Activated T-helper 2 cell treated with anti-CD3 and anti-CD28 coated beads, Interferon-gamma antibody, Interleukin-2, Interleukin-4, amounts not matched to agents 10 μg/mL and 5 μg/mL and 100 μg/mL, durations not matched to agents 14 hours and 24 hours and 36 hours (primary cell): ENCODE results near the gene AGAP1. TPM values are rescaled to one million over a fixed set of nuclear protein-coding genes. Genes with fewer than 3 reads are reported as not detected.

Source experiments
- DNase-seq: peaks from one replicate; pipeline ENCODE4 v3.0.0; 2021; ENCODE audit warnings: low spot score
- H3K27ac Mint-ChIP-seq: one replicate; pipeline ENCODE4 v1.8.0; 2021; ENCODE audit warnings: mixed read lengths
- H3K27me3 Mint-ChIP-seq: one replicate; pipeline ENCODE4 v1.8.0; 2021; ENCODE audit warnings: low read depth, mixed read lengths
- H3K36me3 Mint-ChIP-seq: one replicate; pipeline ENCODE4 v1.8.0; 2021; ENCODE audit warnings: low read depth, mixed read lengths
- H3K4me1 Mint-ChIP-seq: one replicate; pipeline ENCODE4 v1.8.0; 2021; ENCODE audit warnings: low read depth, mixed read lengths
- H3K4me3 Mint-ChIP-seq: one replicate; pipeline ENCODE4 v1.8.0; 2021; ENCODE audit warnings: low read depth, mild to moderate bottlenecking, moderate library complexity, mixed read lengths
- H3K9me3 Mint-ChIP-seq: one replicate; pipeline ENCODE4 v1.8.0; 2021; ENCODE audit warnings: mixed read lengths
- intact Hi-C: fragments of 100-400 bp; cut with micrococcal nuclease; formaldehyde crosslinking; loops from one replicate; pipeline ENCODE4 v1.15.1; 2023
- total RNA-seq: library from RNA; stranded (reverse); gene quantifications from 2 replicates; pipeline ENCODE4 v1.2.3, GENCODE V29; 2022

Gene AGAP1
- total RNA-seq, 1 donor from 2014 or later = 1.8 TPM

DNA sequence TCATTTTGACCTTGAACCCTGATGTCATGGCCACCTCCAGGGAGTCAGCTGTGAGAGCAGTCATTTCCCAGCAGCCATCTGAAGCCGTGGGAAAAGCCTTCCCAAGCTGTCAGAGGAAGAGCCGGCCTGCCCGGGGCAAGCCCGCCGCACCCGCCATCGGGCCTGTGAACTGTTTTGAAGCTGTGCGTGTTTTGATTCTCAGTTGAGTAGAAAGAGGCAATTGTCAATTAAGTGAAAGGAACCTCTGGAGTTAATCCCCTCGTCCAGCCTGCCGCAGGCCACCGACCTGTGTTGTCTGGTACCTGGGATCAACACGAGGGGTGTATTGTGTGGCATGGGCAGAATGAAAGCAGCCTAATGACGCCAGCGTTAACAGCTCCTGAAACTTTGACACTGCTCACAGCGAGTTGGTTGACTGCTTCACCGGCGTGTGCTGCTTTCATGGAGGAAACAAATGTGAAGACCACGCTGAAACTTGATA is 318.4 kb downstream of the AGAP1 start:
- Mint-ChIP-seq H3K27me3 (no peaks in the 10 kb centered on the region), H3K4me3 (no peak overlapping the region), H3K27ac (no peak overlapping the region), H3K36me3 (no peaks in the 10 kb centered on the region), H3K9me3 (no peaks in the 10 kb centered on the region), H3K4me1 (no peaks in the 10 kb centered on the region)
- intact Hi-C loops = no loop called here
- no peak for DNase-seq

DNA sequence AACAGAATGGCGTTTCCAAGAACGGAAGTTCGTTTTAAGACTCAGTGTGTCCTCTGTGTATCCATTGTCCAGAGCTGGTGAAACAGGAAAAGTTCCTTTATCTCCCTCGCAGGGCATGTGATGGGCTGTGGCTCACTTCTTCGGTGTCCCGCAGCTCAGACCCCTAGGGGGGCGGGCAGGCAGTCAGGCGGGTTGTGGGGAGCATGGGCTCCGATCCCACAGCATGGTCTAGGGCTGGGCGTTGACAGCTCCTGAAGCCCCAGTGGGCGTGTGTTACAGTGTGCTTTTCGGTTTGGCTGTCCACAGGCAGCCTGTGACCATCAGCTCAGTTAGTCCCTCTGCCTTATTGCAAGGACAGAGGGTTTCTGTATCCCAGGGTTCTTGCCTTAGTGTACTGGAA is 319.6 kb downstream of the AGAP1 start:
- Mint-ChIP-seq H3K9me3 (no peaks in the 10 kb centered on the region), H3K4me1 (no peaks in the 10 kb centered on the region), H3K4me3 (no peak overlapping the region), H3K36me3 (no peaks in the 10 kb centered on the region), H3K27ac (no peak overlapping the region), H3K27me3 (no peaks in the 10 kb centered on the region)
- intact Hi-C loops = no loop called here
- DNase-seq = no peak

DNA sequence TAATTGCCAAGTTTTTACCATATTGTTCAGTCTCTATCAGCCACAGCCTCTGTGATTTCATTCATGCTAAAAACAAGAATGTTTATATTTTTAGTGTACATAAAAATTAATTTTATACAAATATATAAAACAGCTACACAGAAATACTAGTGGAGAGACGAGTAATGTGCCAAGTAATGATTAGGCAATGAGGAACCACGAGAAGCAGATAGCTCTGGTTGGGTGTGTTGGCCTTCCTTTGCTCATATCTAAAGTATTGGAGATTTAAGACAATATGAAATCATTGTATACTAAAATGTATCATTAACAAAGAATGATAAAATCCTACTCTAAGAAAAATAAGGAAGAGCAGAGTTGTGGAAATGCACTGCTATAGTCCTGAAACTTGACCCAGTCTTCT is 326.7 kb downstream of the AGAP1 start:
- DNase-seq = no peak
- no peaks in the 10 kb centered on the region for H3K9me3 Mint-ChIP-seq
- no peaks in the 10 kb centered on the region for H3K27me3 Mint-ChIP-seq
- H3K4me3 Mint-ChIP-seq = no peak overlapping the region
- no peak overlapping the region for H3K27ac Mint-ChIP-seq
- intact Hi-C loops = no loop called here
- no peaks in the 10 kb centered on the region for H3K36me3 Mint-ChIP-seq
- H3K4me1 Mint-ChIP-seq = no peaks in the 10 kb centered on the region

- no peaks in the 10 kb centered on the region for H3K4me1 Mint-ChIP-seq
Observed at GRCh38 chr2:235824331-235824730, 330.5 kb downstream of the AGAP1 start.

GRCh38 chr2:235825946-235826345 is 332.1 kb downstream of the AGAP1 start:
- no peaks in the 10 kb centered on the region for H3K9me3 Mint-ChIP-seq
- no peaks in the 10 kb centered on the region for H3K27me3 Mint-ChIP-seq
- no peak overlapping the region for H3K4me3 Mint-ChIP-seq
- H3K4me1 Mint-ChIP-seq = no peaks in the 10 kb centered on the region
- DNase-seq = no peak
- H3K36me3 Mint-ChIP-seq = no peaks in the 10 kb centered on the region
- H3K27ac Mint-ChIP-seq = no peak overlapping the region
- intact Hi-C loops = no loop called here

More at GRCh38 chr2:235824331-235824730, 330.5 kb downstream of the AGAP1 start:
- H3K27ac Mint-ChIP-seq = no peak overlapping the region
- H3K36me3 Mint-ChIP-seq = no peaks in the 10 kb centered on the region
- no peak overlapping the region for H3K4me3 Mint-ChIP-seq
- DNase-seq = no peak
- H3K27me3 Mint-ChIP-seq = no peaks in the 10 kb centered on the region
- intact Hi-C loops = no loop called here
- H3K9me3 Mint-ChIP-seq = no peaks in the 10 kb centered on the region

GRCh38 chr2:235826826-235827225 is 333.0 kb downstream of the AGAP1 start:
- Mint-ChIP-seq H3K4me3 (no peak overlapping the region), H3K27ac (no peak overlapping the region), H3K36me3 (no peaks in the 10 kb centered on the region), H3K27me3 (no peaks in the 10 kb centered on the region), H3K9me3 (no peaks in the 10 kb centered on the region), H3K4me1 (no peaks in the 10 kb centered on the region)
- DNase-seq = no peak
- intact Hi-C loops = no loop called here

GRCh38 chr2:235827585-235827992 is 333.7 kb downstream of the AGAP1 start:
- Mint-ChIP-seq H3K27ac (no peak overlapping the region), H3K36me3 (no peaks in the 10 kb centered on the region), H3K9me3 (no peaks in the 10 kb centered on the region), H3K4me1 (no peaks in the 10 kb centered on the region), H3K4me3 (no peak overlapping the region), H3K27me3 (no peaks in the 10 kb centered on the region)
- intact Hi-C loops = no loop called here
- DNase-seq = no peak

- no peaks in the 10 kb centered on the region for H3K9me3 Mint-ChIP-seq
- H3K4me3 Mint-ChIP-seq = no peak overlapping the region
- H3K4me1 Mint-ChIP-seq = no peaks in the 10 kb centered on the region
- no peaks in the 10 kb centered on the region for H3K36me3 Mint-ChIP-seq
- DNase-seq = no peak
- no peak overlapping the region for H3K27ac Mint-ChIP-seq
- H3K27me3 Mint-ChIP-seq = no peaks in the 10 kb centered on the region
- intact Hi-C loops = no loop called here
Observed at GRCh38 chr2:235829726-235830125, 335.9 kb downstream of the AGAP1 start.

- H3K27ac Mint-ChIP-seq = no peak overlapping the region
- H3K9me3 Mint-ChIP-seq = no peaks in the 10 kb centered on the region
- no peaks in the 10 kb centered on the region for H3K36me3 Mint-ChIP-seq
- H3K27me3 Mint-ChIP-seq = no peaks in the 10 kb centered on the region
- intact Hi-C loops = no loop called here
- H3K4me3 Mint-ChIP-seq = no peak overlapping the region
- no peak for DNase-seq
- H3K4me1 Mint-ChIP-seq = no peaks in the 10 kb centered on the region
Observed at GRCh38 chr2:235831755-235832154, 337.9 kb downstream of the AGAP1 start.

GRCh38 chr2:235832941-235833340 is 339.1 kb downstream of the AGAP1 start:
- DNase-seq = no peak
- H3K36me3 Mint-ChIP-seq = no peaks in the 10 kb centered on the region
- H3K27ac Mint-ChIP-seq = no peak overlapping the region
- H3K9me3 Mint-ChIP-seq = no peaks in the 10 kb centered on the region
- H3K27me3 Mint-ChIP-seq = no peaks in the 10 kb centered on the region
- no peaks in the 10 kb centered on the region for H3K4me1 Mint-ChIP-seq
- intact Hi-C loops = no loop called here
- H3K4me3 Mint-ChIP-seq = no peak overlapping the region

- H3K36me3 Mint-ChIP-seq = no peaks in the 10 kb centered on the region
- H3K4me3 Mint-ChIP-seq = no peak overlapping the region
- intact Hi-C loops = no loop called here
- H3K27ac Mint-ChIP-seq = no peak overlapping the region
- no peaks in the 10 kb centered on the region for H3K27me3 Mint-ChIP-seq
- H3K9me3 Mint-ChIP-seq = no peaks in the 10 kb centered on the region
- DNase-seq = no peak
- H3K4me1 Mint-ChIP-seq = no peaks in the 10 kb centered on the region
Observed at GRCh38 chr2:235833971-235834620, 340.3 kb downstream of the AGAP1 start.

DNA sequence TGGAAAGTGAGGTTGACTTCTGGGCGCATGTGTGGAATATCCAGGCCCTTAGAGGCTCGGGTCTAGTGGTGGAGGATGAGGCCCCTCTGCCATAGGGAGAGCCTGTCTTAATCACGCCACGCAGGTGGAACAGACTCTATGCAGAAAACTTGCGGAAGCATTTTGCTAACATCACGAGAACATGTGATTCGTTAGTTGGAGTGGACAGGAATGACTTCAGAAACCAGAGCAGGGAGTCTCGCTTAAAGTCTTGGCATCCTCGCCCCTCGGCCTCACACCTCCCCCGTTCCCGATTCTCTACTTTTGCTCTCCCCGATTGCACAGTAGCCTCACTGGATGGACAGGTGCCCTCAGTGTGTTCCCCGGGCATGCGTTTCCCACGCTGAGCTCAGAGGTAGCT is 340.9 kb downstream of the AGAP1 start:
- Mint-ChIP-seq H3K27ac (no peak overlapping the region), H3K4me1 (no peaks in the 10 kb centered on the region), H3K4me3 (no peak overlapping the region), H3K36me3 (no peaks in the 10 kb centered on the region), H3K9me3 (no peaks in the 10 kb centered on the region), H3K27me3 (no peaks in the 10 kb centered on the region)
- DNase-seq = no peak
- intact Hi-C loops = no loop called here

GRCh38 chr2:235835810-235836209 is 342.0 kb downstream of the AGAP1 start:
- no peaks in the 10 kb centered on the region for H3K27me3 Mint-ChIP-seq
- H3K36me3 Mint-ChIP-seq = no peaks in the 10 kb centered on the region
- no peak for DNase-seq
- no peak overlapping the region for H3K27ac Mint-ChIP-seq
- intact Hi-C loops = no loop called here
- no peaks in the 10 kb centered on the region for H3K4me1 Mint-ChIP-seq
- no peak overlapping the region for H3K4me3 Mint-ChIP-seq
- no peaks in the 10 kb centered on the region for H3K9me3 Mint-ChIP-seq

DNA sequence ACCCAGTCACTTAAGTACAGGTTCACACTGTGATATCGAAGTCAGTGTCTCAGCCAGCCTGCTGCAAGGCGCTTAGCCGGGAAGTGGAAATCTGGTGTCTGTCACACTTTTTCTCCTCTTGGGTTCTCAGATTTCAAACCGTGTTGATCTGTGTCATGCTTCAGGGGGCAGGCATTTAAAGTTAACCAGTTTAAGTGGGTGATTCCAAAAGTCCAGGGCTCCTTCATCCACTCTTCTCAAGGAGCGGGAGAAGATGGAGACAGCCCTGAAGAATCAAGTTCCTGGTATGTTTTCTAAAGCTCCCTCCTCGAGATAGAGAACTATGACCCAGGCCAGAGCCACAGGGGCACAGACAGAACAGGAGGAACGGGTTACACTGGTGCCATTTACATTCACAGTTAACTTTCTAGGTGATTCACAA is 342.7 kb downstream of the AGAP1 start:
- DNase-seq = no peak
- intact Hi-C loops = no loop called here
- Mint-ChIP-seq H3K4me1 (no peaks in the 10 kb centered on the region), H3K27ac (no peak overlapping the region), H3K36me3 (no peaks in the 10 kb centered on the region), H3K4me3 (no peak overlapping the region), H3K9me3 (no peaks in the 10 kb centered on the region), H3K27me3 (no peaks in the 10 kb centered on the region)
